SH-SY5Y (cell line): ENCODE results near the gene FAM161B.

ENCODE experiments used
- GATA2 ChIP-seq: IDR thresholded peaks from 2 replicates; pipeline ENCODE4 v1.6.1; 2011; ENCODE audit warnings: mild to moderate bottlenecking, low read depth, low read length
- GATA3 ChIP-seq: IDR thresholded peaks from 2 replicates; pipeline ENCODE4 v1.6.1; 2011; ENCODE audit warnings: low read depth, mild to moderate bottlenecking, low read length, moderate library complexity

DNA sequence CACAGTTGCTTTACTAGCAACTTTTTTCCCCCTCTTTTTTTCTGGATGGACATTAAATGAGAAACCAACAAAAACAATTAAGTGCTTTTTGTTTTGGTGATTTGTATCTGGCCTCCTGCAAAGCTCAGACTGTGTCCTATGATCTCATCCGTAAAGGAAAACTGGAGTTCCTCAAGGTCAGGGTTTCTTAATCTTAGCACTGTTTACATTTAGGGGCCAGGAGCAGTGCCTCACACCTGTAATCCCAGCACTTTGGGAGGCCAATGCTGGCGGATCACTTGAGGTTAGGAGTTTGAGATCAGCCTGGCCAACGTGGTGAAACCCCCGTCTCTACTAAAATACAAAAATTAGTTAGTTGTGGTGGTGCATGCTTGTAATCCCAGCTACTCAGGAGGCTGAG, 41.2 kb upstream of the FAM161B start:
- TF ChIP-seq GATA2: no peak
- no peak for TF ChIP-seq GATA3
